HG02973 (cell line): ENCODE measurements around the gene SYCP2.
"Not testable (repeated sequence)": the region's sequence is repeated elsewhere in the genome, so short reads cannot be mapped to it uniquely, and the experiment has no call there.

Experiments used
- ATAC-seq: cut with Tn5 transposase; IDR thresholded peaks from one replicate; pipeline ENCODE4 v1.9.1; 2021; ENCODE audit warnings: moderate library complexity; ENCODE audit not compliant: unreplicated experiment

SYCP2 gene

GRCh38 chr20:59903621-59904020 is 29.8 kb downstream of the SYCP2 start:
- ATAC-seq = no peak

- no peak for ATAC-seq
Observed at GRCh38 chr20:59902470-59902869, 31.0 kb downstream of the SYCP2 start.

GRCh38 chr20:59895908-59896307 is 37.5 kb downstream of the SYCP2 start:
- ATAC-seq = no peak

- ATAC-seq = no peak
Observed at GRCh38 chr20:59891581-59891980, 41.9 kb downstream of the SYCP2 start.

- not testable (repeated sequence) for ATAC-seq
Observed at GRCh38 chr20:59890035-59890434, 43.4 kb downstream of the SYCP2 start.

GRCh38 chr20:59888050-59888449 is 45.4 kb downstream of the SYCP2 start:
- no peak for ATAC-seq

- ATAC-seq = no peak
Observed at GRCh38 chr20:59884494-59884893, 48.9 kb downstream of the SYCP2 start.

- no peak for ATAC-seq
Observed at GRCh38 chr20:59880198-59880597, 53.2 kb downstream of the SYCP2 start.

GRCh38 chr20:59873409-59873808 is 60.0 kb downstream of the SYCP2 start:
- ATAC-seq = no peak

- no peak for ATAC-seq
Observed at GRCh38 chr20:59871096-59871495, 62.3 kb downstream of the SYCP2 start.

GRCh38 chr20:59866338-59866737 is 67.1 kb downstream of the SYCP2 start:
- ATAC-seq = no peak

- ATAC-seq = no peak
Observed at GRCh38 chr20:59864726-59865125, 68.7 kb downstream of the SYCP2 start.

GRCh38 chr20:59863058-59863457 is 70.4 kb downstream of the SYCP2 start:
- ATAC-seq = no peak

- ATAC-seq = no peak
Observed at GRCh38 chr20:59861401-59861800, 72.0 kb downstream of the SYCP2 start.

GRCh38 chr20:59858425-59858824 is 75.0 kb downstream of the SYCP2 start:
- ATAC-seq = no peak

- ATAC-seq = no peak
Observed at GRCh38 chr20:59857966-59858365, 75.5 kb downstream of the SYCP2 start.

- not testable (repeated sequence) for ATAC-seq
Observed at GRCh38 chr20:59856941-59857340, 76.5 kb downstream of the SYCP2 start.

GRCh38 chr20:59856526-59856925 is 76.9 kb downstream of the SYCP2 start:
- not testable (repeated sequence) for ATAC-seq

- no peak for ATAC-seq
Observed at GRCh38 chr20:59850018-59850641, 83.3 kb downstream of the SYCP2 start.

- no peak for ATAC-seq
Observed at GRCh38 chr20:59848182-59848581, 85.3 kb downstream of the SYCP2 start.

GRCh38 chr20:59845472-59845871 is 88.0 kb downstream of the SYCP2 start:
- ATAC-seq = no peak

- no peak for ATAC-seq
Observed at GRCh38 chr20:59839400-59839799, 94.0 kb downstream of the SYCP2 start.
